Activated B cell treated with CpG ODN at 0.5 μM for 24 hours (primary cell): ENCODE data around the gene TMX4. TPM values are rescaled to one million over a fixed set of nuclear protein-coding genes. Genes with fewer than 3 reads are reported as not detected.

ENCODE experiments used
- ATAC-seq: fragments of 200-7000 bp; cut with Tn5 transposase; one replicate; pipeline ENCODE4 v1.10.0; 2021; ENCODE audit warnings: low read depth, mild to moderate bottlenecking, moderate library complexity
- CTCF ChIA-PET: fragments of 350-600 bp; sonication (Branson Sonifier 250); formaldehyde crosslinking; loops from one replicate; lab custom pipeline; 2021; ENCODE audit warnings: antibody characterized with exemption; lab: Charles Lee
- POLR2A ChIA-PET: fragments of 350-600 bp; sonication (Branson Sonifier 250); formaldehyde crosslinking; loops from one replicate; lab custom pipeline; 2021; ENCODE audit warnings: antibody characterized with exemption; lab: Charles Lee
- DNase-seq: peaks from one replicate; pipeline ENCODE4 v3.0.0; 2022
- H3K27ac Mint-ChIP-seq: one replicate; pipeline ENCODE4 v1.8.0; 2020; ENCODE audit warnings: mixed read lengths
- H3K27me3 Mint-ChIP-seq: one replicate; pipeline ENCODE4 v1.8.0; 2021; ENCODE audit warnings: mixed read lengths
- H3K36me3 Mint-ChIP-seq: one replicate; pipeline ENCODE4 v1.8.0; 2021; ENCODE audit warnings: low read depth, mixed read lengths
- H3K4me1 Mint-ChIP-seq: one replicate; pipeline ENCODE4 v1.8.0; 2021; ENCODE audit warnings: mixed read lengths
- H3K4me3 Mint-ChIP-seq: one replicate; pipeline ENCODE4 v1.8.0; 2020; ENCODE audit warnings: mild to moderate bottlenecking, mixed read lengths
- H3K9me3 Mint-ChIP-seq: one replicate; pipeline ENCODE4 v1.8.0; 2020; ENCODE audit warnings: mixed read lengths
- CTCF ChIP-seq: fragments of 200-600 bp; IDR thresholded peaks from one replicate; pipeline ENCODE4 v1.8.0; 2022; ENCODE audit warnings: antibody characterized with exemption, mild to moderate bottlenecking
- intact Hi-C: fragments of 100-400 bp; cut with micrococcal nuclease; formaldehyde crosslinking; loops from one replicate; pipeline ENCODE4 v1.15.1; 2024
- total RNA-seq: library from RNA; stranded (reverse); gene quantifications from 2 replicates; pipeline ENCODE4 v1.2.3, GENCODE V29; 2022

TMX4 gene
- total RNA-seq: 19.4 and 24.8 TPM in 2 replicates

GRCh38 chr20:8019246-8019997, at the start of gene TMX4:
TMX4 (minus strand) TSS chr20:8019761; CDS start chr20:8019613, 148 bp downstream.
- CTCF ChIA-PET: no interaction called here
- no peaks in the 10 kb centered on the region for H3K9me3 Mint-ChIP-seq

GRCh38 chr20:8067082-8067481, 47.5 kb upstream of the TMX4 start:
- peaks cover 6% of the 10 kb centered on the region for H3K27me3 Mint-ChIP-seq
- H3K36me3 Mint-ChIP-seq: no peaks in the 10 kb centered on the region
- intact Hi-C loops: no loop called here
- ATAC-seq: no peak
- H3K4me3 Mint-ChIP-seq: no peak overlapping the region
- no peak overlapping the region for H3K27ac Mint-ChIP-seq
- no peaks in the 10 kb centered on the region for H3K9me3 Mint-ChIP-seq
- POLR2A ChIA-PET: no interaction called here
- no peaks in the 10 kb centered on the region for H3K4me1 Mint-ChIP-seq
- TF ChIP-seq CTCF: no peak
- CTCF ChIA-PET: no interaction called here
- no peak for DNase-seq

More at GRCh38 chr20:8019246-8019997, at the start of gene TMX4:
- peak within 1 kb of the TSS; percentile 79 for H3K27ac Mint-ChIP-seq
- POLR2A ChIA-PET: interaction anchor here (1.4 kb wide), 1 partner anchor 24 kb away, joined by 4 read pairs; no protein-coding TSS in a partner anchor
- peak within 1 kb of the TSS; percentile 90 for H3K4me3 Mint-ChIP-seq
- peaks cover 6% of the 10 kb centered on the region for H3K36me3 Mint-ChIP-seq
- TF ChIP-seq CTCF: no peak
- DNase-seq: peak; percentile 93
- H3K27me3 Mint-ChIP-seq: no peaks in the 10 kb centered on the region
- H3K4me1 Mint-ChIP-seq: peaks cover 27% of the 10 kb centered on the region
- intact Hi-C loops: loop anchor here (1.0 to 10.0 kb wide), 4 partner anchors 17 to 585 kb away; no protein-coding TSS in a partner anchor
- peak; percentile 88 for ATAC-seq

- no peak for ATAC-seq
Measured at GRCh38 chr20:8066662-8067061, 47.1 kb upstream of the TMX4 start.

GRCh38 chr20:8065691-8066090, 46.1 kb upstream of the TMX4 start:
- Mint-ChIP-seq H3K27me3 (peaks cover 6% of the 10 kb centered on the region), H3K36me3 (no peaks in the 10 kb centered on the region), H3K4me1 (no peaks in the 10 kb centered on the region), H3K27ac (no peak overlapping the region), H3K4me3 (no peak overlapping the region), H3K9me3 (no peaks in the 10 kb centered on the region)
- ChIA-PET CTCF (no interaction called here), POLR2A (no interaction called here)
- intact Hi-C loops: no loop called here
- ATAC-seq (no peak), DNase-seq (no peak)
- no peak for TF ChIP-seq CTCF

More at GRCh38 chr20:8066662-8067061, 47.1 kb upstream of the TMX4 start:
- no peaks in the 10 kb centered on the region for H3K4me1 Mint-ChIP-seq
- CTCF ChIA-PET: no interaction called here
- no peaks in the 10 kb centered on the region for H3K9me3 Mint-ChIP-seq
- DNase-seq: no peak
- intact Hi-C loops: no loop called here
- TF ChIP-seq CTCF: no peak
- no peak overlapping the region for H3K4me3 Mint-ChIP-seq
- peaks cover 6% of the 10 kb centered on the region for H3K27me3 Mint-ChIP-seq
- no peaks in the 10 kb centered on the region for H3K36me3 Mint-ChIP-seq
- POLR2A ChIA-PET: no interaction called here
- no peak overlapping the region for H3K27ac Mint-ChIP-seq

- H3K9me3 Mint-ChIP-seq: no peaks in the 10 kb centered on the region
- no peaks in the 10 kb centered on the region for H3K4me1 Mint-ChIP-seq
- H3K27me3 Mint-ChIP-seq: peaks cover 2% of the 10 kb centered on the region
- DNase-seq (no peak), ATAC-seq (no peak)
- no peaks in the 10 kb centered on the region for H3K36me3 Mint-ChIP-seq
- TF ChIP-seq CTCF: no peak
- intact Hi-C loops: no loop called here
- H3K4me3 Mint-ChIP-seq: no peak overlapping the region
- ChIA-PET CTCF (no interaction called here), POLR2A (no interaction called here)
- no peak overlapping the region for H3K27ac Mint-ChIP-seq
Measured at GRCh38 chr20:8062756-8063155, 43.2 kb upstream of the TMX4 start.
